HepG2 (cell line): ENCODE data around the gene CPNE4. TPM values are rescaled to one million over a fixed set of nuclear protein-coding genes. Genes with fewer than 3 reads are reported as not detected.
A peak's percentile ranks its signal among the peaks of the same experiment; 100 is the strongest.

Experiments used
- CBX1 ChIP-seq: IDR thresholded peaks from one replicate; pipeline ENCODE4 v1.6.1; 2016; ENCODE audit warnings: antibody characterized with exemption, low read depth
- FOXK2 ChIP-seq: fragments of 450-650 bp; IDR thresholded peaks from 2 replicates; pipeline ENCODE4 v1.6.1; 2016
- HNF4A ChIP-seq: sonication (generic); formaldehyde crosslinking; IDR thresholded peaks from 2 replicates; pipeline ENCODE4 v1.4.0; 2020; ENCODE audit warnings: missing genetic modification reagents
- NFRKB ChIP-seq: fragments of 450-650 bp; IDR thresholded peaks from 2 replicates; pipeline ENCODE4 v1.6.1; 2017
- PITX1 ChIP-seq: sonication (generic); formaldehyde crosslinking; IDR thresholded peaks from 2 replicates; pipeline ENCODE4 v1.5.1; 2020; ENCODE audit warnings: mild to moderate bottlenecking, missing genetic modification reagents
- SALL1 ChIP-seq: sonication (generic); formaldehyde crosslinking; IDR thresholded peaks from 2 replicates; pipeline ENCODE4 v1.8.0; 2022; ENCODE audit warnings: mild to moderate bottlenecking, missing genetic modification reagents
- ZNF496 ChIP-seq: sonication (generic); formaldehyde crosslinking; IDR thresholded peaks from 2 replicates; pipeline ENCODE4 v1.8.1; 2023; ENCODE audit warnings: mild to moderate bottlenecking, moderate library complexity, missing genetic modification reagents; ENCODE audit not compliant: insufficient replicate concordance
- ZNF562 ChIP-seq: sonication (generic); formaldehyde crosslinking; IDR thresholded peaks from 2 replicates; pipeline ENCODE4 v1.8.0; 2022; ENCODE audit warnings: missing genetic modification reagents, borderline replicate concordance
- ZNF570 ChIP-seq: sonication (generic); formaldehyde crosslinking; IDR thresholded peaks from 2 replicates; pipeline ENCODE4 v1.4.0; 2020; ENCODE audit warnings: mild to moderate bottlenecking, missing genetic modification reagents, borderline replicate concordance
- ZNF607 ChIP-seq: sonication (generic); formaldehyde crosslinking; IDR thresholded peaks from 2 replicates; pipeline ENCODE4 v1.5.1; 2020; ENCODE audit warnings: missing genetic modification reagents, mild to moderate bottlenecking, borderline replicate concordance
- ZNF772 ChIP-seq: sonication (generic); formaldehyde crosslinking; IDR thresholded peaks from 2 replicates; pipeline ENCODE4 v1.5.0; 2020; ENCODE audit warnings: mild to moderate bottlenecking, missing genetic modification reagents
- ZNF816 ChIP-seq: sonication (generic); formaldehyde crosslinking; IDR thresholded peaks from 2 replicates; pipeline ENCODE4 v1.8.0; 2022; ENCODE audit warnings: missing genetic modification reagents, mild to moderate bottlenecking, borderline replicate concordance
- ZSCAN22 ChIP-seq: sonication (generic); formaldehyde crosslinking; IDR thresholded peaks from 2 replicates; pipeline ENCODE4 v1.4.0; 2020; ENCODE audit warnings: mild to moderate bottlenecking, missing genetic modification reagents
- polyA plus RNA-seq, 8 experiments: library from polyadenylated mRNA; depleted of rRNA in 3 of 8; stranded (reverse) in 7 of 8; unstranded in 1 of 8; fragments of >200 nt; fragmentation: Illumina TruSeq in 4 of 8; extraction: Trizol in 4 of 8; gene quantifications; 2 replicates each; pipeline versions ENCODE4 v1.2.1 to v1.2.3, GENCODE V29; 2011 to 2016; ENCODE audit warnings: low read depth in 4 of 8, missing spikeins in 1 of 8, mixed read lengths in 1 of 8; ENCODE audit not compliant: insufficient read depth in 1 of 8
- total RNA-seq, 5 experiments: library from RNA; depleted of rRNA; stranded (reverse); fragments of >200 nt; fragmentation: Illumina TruSeq; extraction: Trizol; gene quantifications; 2 replicates each; pipeline ENCODE4 v1.2.3, GENCODE V29; 2016; ENCODE audit warnings: low read depth in 1 of 5
- TF ChIP-seq, protein P1 (sequence below): IDR thresholded peaks from 2 replicates; pipeline ENCODE4 v1.6.1; 2016; ENCODE audit warnings: missing compliant biosample characterization, missing genetic modification reagents, borderline replicate concordance
- TF ChIP-seq, protein P2 (sequence below): sonication (generic); formaldehyde crosslinking; IDR thresholded peaks from 2 replicates; pipeline ENCODE4 v1.5.1; 2020; ENCODE audit warnings: mild to moderate bottlenecking, moderate library complexity, missing genetic modification reagents
- TF ChIP-seq, protein P3 (sequence below): sonication (generic); formaldehyde crosslinking; IDR thresholded peaks from 2 replicates; pipeline ENCODE4 v1.5.1; 2020; ENCODE audit warnings: mild to moderate bottlenecking, missing genetic modification reagents, moderate library complexity
- TF ChIP-seq, protein P4 (sequence below): sonication (generic); formaldehyde crosslinking; IDR thresholded peaks from 2 replicates; pipeline ENCODE4 v1.5.1; 2020; ENCODE audit warnings: mild to moderate bottlenecking, missing genetic modification reagents, moderate library complexity
- TF ChIP-seq, protein P5 (sequence below): sonication (generic); formaldehyde crosslinking; IDR thresholded peaks from 2 replicates; pipeline ENCODE4 v1.4.0; 2020; ENCODE audit warnings: missing genetic modification reagents, borderline replicate concordance

The CPNE4 gene
- total and polyA plus RNA-seq, 2 of the 13 experiments (the other 11 are each of a cell fraction or from before 2014, with no cell fraction given) = not detected

DNA sequence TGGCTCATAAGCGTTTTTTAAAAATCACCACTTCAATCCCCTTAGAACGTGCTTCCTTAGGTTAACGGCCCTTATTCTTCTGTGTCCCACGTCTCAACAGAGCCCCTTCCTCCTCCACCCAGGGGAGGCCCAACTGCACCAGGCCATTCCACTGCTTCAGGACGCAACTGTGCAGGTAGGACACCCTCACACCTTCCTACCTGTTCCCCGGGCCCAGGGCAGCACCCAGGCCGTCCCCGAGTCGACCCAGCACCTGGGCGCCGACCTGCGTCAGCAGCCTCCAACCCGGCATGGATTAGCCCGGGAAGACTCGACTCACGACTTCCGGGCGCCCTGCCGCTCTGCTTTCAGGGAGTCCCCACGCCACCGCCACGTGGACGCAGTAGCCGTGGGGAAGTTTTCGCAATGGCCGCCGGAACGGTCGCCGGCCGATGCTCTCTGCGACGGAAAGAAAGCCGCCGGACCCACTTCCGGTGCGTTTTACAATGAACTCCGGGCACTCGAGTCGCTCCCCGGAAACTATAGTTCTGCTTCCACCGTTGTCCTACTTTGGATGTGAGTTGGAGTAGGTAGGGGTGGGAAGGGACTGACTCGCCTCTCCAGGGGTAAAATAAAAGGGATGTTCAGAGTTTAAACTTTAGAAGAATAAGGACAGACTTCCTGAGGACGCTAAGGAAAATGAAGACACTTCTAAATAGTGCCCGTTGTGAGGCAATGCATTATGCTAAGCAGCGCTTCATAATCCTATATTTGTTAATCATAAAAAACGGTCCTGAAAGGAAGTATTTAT lies 532.1 kb downstream of the CPNE4 start, which contains the start of gene MRPL3 (continued):
- TF ChIP-seq, protein P1, sequence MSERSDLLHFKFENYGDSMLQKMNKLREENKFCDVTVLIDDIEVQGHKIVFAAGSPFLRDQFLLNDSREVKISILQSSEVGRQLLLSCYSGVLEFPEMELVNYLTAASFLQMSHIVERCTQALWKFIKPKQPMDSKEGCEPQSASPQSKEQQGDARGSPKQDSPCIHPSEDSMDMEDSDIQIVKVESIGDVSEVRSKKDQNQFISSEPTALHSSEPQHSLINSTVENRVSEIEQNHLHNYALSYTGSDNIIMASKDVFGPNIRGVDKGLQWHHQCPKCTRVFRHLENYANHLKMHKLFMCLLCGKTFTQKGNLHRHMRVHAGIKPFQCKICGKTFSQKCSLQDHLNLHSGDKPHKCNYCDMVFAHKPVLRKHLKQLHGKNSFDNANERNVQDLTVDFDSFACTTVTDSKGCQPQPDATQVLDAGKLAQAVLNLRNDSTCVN (CRISPR knock-in tag) = peak; percentile 70
- TF ChIP-seq ZNF562 (CRISPR knock-in tag) (peak; percentile 91; the same call in 1 of the 2 replicates), PITX1 (peak; percentile 91), SALL1 (CRISPR knock-in tag) (peak; percentile 97), ZNF570 (peak; percentile 75; the same call in 1 of the 2 replicates), FOXK2 (no peak), CBX1 (peak; percentile 95), HNF4A (no peak), ZNF607 (peak; percentile 99), NFRKB (peak; percentile 78), ZNF816 (CRISPR knock-in tag) (peak; percentile 93; the same call in 1 of the 2 replicates), ZSCAN22 (CRISPR knock-in tag) (0 out of 2 replicates have a peak, but pooled peaks have one; percentile 55), ZNF772 (peak; percentile 94; the same call in 1 of the 2 replicates), ZNF496 (CRISPR knock-in tag) (no peak)
- TF ChIP-seq, protein P2, sequence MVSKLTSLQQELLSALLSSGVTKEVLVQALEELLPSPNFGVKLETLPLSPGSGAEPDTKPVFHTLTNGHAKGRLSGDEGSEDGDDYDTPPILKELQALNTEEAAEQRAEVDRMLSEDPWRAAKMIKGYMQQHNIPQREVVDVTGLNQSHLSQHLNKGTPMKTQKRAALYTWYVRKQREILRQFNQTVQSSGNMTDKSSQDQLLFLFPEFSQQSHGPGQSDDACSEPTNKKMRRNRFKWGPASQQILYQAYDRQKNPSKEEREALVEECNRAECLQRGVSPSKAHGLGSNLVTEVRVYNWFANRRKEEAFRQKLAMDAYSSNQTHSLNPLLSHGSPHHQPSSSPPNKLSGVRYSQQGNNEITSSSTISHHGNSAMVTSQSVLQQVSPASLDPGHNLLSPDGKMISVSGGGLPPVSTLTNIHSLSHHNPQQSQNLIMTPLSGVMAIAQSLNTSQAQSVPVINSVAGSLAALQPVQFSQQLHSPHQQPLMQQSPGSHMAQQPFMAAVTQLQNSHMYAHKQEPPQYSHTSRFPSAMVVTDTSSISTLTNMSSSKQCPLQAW (CRISPR knock-in tag) = peak; percentile 96
- TF ChIP-seq, protein P3, sequence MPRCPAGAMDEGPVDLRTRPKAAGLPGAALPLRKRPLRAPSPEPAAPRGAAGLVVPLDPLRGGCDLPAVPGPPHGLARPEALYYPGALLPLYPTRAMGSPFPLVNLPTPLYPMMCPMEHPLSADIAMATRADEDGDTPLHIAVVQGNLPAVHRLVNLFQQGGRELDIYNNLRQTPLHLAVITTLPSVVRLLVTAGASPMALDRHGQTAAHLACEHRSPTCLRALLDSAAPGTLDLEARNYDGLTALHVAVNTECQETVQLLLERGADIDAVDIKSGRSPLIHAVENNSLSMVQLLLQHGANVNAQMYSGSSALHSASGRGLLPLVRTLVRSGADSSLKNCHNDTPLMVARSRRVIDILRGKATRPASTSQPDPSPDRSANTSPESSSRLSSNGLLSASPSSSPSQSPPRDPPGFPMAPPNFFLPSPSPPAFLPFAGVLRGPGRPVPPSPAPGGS = peak; percentile 86
- TF ChIP-seq, protein P4, sequence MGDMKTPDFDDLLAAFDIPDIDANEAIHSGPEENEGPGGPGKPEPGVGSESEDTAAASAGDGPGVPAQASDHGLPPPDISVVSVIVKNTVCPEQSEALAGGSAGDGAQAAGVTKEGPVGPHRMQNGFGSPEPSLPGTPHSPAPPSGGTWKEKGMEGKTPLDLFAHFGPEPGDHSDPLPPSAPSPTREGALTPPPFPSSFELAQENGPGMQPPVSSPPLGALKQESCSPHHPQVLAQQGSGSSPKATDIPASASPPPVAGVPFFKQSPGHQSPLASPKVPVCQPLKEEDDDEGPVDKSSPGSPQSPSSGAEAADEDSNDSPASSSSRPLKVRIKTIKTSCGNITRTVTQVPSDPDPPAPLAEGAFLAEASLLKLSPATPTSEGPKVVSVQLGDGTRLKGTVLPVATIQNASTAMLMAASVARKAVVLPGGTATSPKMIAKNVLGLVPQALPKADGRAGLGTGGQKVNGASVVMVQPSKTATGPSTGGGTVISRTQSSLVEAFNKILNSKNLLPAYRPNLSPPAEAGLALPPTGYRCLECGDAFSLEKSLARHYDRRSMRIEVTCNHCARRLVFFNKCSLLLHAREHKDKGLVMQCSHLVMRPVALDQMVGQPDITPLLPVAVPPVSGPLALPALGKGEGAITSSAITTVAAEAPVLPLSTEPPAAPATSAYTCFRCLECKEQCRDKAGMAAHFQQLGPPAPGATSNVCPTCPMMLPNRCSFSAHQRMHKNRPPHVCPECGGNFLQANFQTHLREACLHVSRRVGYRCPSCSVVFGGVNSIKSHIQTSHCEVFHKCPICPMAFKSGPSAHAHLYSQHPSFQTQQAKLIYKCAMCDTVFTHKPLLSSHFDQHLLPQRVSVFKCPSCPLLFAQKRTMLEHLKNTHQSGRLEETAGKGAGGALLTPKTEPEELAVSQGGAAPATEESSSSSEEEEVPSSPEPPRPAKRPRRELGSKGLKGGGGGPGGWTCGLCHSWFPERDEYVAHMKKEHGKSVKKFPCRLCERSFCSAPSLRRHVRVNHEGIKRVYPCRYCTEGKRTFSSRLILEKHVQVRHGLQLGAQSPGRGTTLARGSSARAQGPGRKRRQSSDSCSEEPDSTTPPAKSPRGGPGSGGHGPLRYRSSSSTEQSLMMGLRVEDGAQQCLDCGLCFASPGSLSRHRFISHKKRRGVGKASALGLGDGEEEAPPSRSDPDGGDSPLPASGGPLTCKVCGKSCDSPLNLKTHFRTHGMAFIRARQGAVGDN (CRISPR knock-in tag) = peak; percentile 99
- TF ChIP-seq, protein P5, sequence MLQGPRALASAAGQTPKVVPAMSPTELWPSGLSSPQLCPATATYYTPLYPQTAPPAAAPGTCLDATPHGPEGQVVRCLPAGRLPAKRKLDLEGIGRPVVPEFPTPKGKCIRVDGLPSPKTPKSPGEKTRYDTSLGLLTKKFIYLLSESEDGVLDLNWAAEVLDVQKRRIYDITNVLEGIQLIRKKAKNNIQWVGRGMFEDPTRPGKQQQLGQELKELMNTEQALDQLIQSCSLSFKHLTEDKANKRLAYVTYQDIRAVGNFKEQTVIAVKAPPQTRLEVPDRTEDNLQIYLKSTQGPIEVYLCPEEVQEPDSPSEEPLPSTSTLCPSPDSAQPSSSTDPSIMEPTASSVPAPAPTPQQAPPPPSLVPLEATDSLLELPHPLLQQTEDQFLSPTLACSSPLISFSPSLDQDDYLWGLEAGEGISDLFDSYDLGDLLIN = peak; percentile 82
